ENCODE data around the gene HADHA.

Gene HADHA

GRCh38 chr2:26245231-26245732 is 850 bp upstream of the HADHA start:
- peak; percentile 69 for DNase-seq (ENCODE audit: low spot score)

- DNase-seq (ENCODE audit: low spot score), result peak; percentile 64
These were observed 743 bp downstream of the HADHA start for GRCh38 chr2:26243470-26244308.

- no peak for DNase-seq (ENCODE audit: low spot score)
These were observed 2.5 kb downstream of the HADHA start for GRCh38 chr2:26241928-26242436.

GRCh38 chr2:26238311-26238958 is 6.0 kb downstream of the HADHA start:
- DNase-seq (ENCODE audit: low spot score), result no peak

GRCh38 chr2:26237868-26238267 is 6.6 kb downstream of the HADHA start:
- no peak for DNase-seq (ENCODE audit: low spot score)

GRCh38 chr2:26235089-26235488 is 9.3 kb downstream of the HADHA start:
- DNase-seq (ENCODE audit: low spot score), result peak; percentile 17

- no peak for DNase-seq (ENCODE audit: low spot score)
These were observed 13.6 kb downstream of the HADHA start for GRCh38 chr2:26230806-26231205.

- DNase-seq (ENCODE audit: low spot score), result no peak
These were observed 14.8 kb downstream of the HADHA start for GRCh38 chr2:26229595-26229994.

GRCh38 chr2:26224095-26224494 is 20.3 kb downstream of the HADHA start:
- DNase-seq (ENCODE audit: low spot score), result no peak

GRCh38 chr2:26223018-26223417 is 21.4 kb downstream of the HADHA start:
- no peak for DNase-seq (ENCODE audit: low spot score)

- DNase-seq (ENCODE audit: low spot score), result no peak
These were observed 26.7 kb downstream of the HADHA start for GRCh38 chr2:26217720-26218119.

- DNase-seq (ENCODE audit: low spot score), result no peak
These were observed 27.8 kb downstream of the HADHA start for GRCh38 chr2:26216587-26216986.

- DNase-seq (ENCODE audit: low spot score), result no peak
These were observed 28.6 kb downstream of the HADHA start for GRCh38 chr2:26215833-26216232.

GRCh38 chr2:26214759-26215158 is 29.7 kb downstream of the HADHA start:
- DNase-seq (ENCODE audit: low spot score), result no peak

- DNase-seq (ENCODE audit: low spot score), result no peak
These were observed 32.4 kb downstream of the HADHA start for GRCh38 chr2:26212011-26212410.

- DNase-seq (ENCODE audit: low spot score), result no peak
These were observed 40.5 kb downstream of the HADHA start for GRCh38 chr2:26203906-26204305.

- DNase-seq (ENCODE audit: low spot score), result no peak
These were observed 41.4 kb downstream of the HADHA start for GRCh38 chr2:26202981-26203490.

- no peak for DNase-seq (ENCODE audit: low spot score)
These were observed 46.9 kb downstream of the HADHA start for GRCh38 chr2:26197516-26197915.

GRCh38 chr2:26196683-26197418 is 47.6 kb downstream of the HADHA start:
- peak; percentile 86 for DNase-seq (ENCODE audit: low spot score)

GRCh38 chr2:26195040-26195984 is 49.1 kb downstream of the HADHA start:
- DNase-seq (ENCODE audit: low spot score), result no peak

Measured in NAMALWA (cell line).